HepG2 (cell line): ENCODE data around the gene AFTPH. TPM values are rescaled to one million over a fixed set of nuclear protein-coding genes. Genes with fewer than 3 reads are reported as not detected.

Experiments used
- CC2D1A ChIP-seq: sonication (generic); formaldehyde crosslinking; IDR thresholded peaks from 2 replicates; pipeline ENCODE4 v1.8.1; 2023; ENCODE audit warnings: mild to moderate bottlenecking, missing genetic modification reagents
- EEA1 ChIP-seq: sonication (generic); formaldehyde crosslinking; IDR thresholded peaks from 2 replicates; pipeline ENCODE4 v1.5.1; 2020; ENCODE audit warnings: mild to moderate bottlenecking, missing genetic modification reagents, borderline replicate concordance
- ELF4 ChIP-seq: sonication (generic); formaldehyde crosslinking; IDR thresholded peaks from 2 replicates; pipeline ENCODE4 v1.5.0; 2020; ENCODE audit warnings: missing genetic modification reagents, mild to moderate bottlenecking, moderate library complexity, borderline replicate concordance
- ESRRA ChIP-seq: sonication (generic); formaldehyde crosslinking; IDR thresholded peaks from 2 replicates; pipeline ENCODE4 v1.5.1; 2020; ENCODE audit warnings: mild to moderate bottlenecking, low read depth, missing genetic modification reagents
- FOXA3 ChIP-seq: IDR thresholded peaks from 2 replicates; pipeline ENCODE4 v1.6.1; 2016; ENCODE audit warnings: missing genetic modification reagents, missing compliant biosample characterization
- GTF2F1 ChIP-seq: fragments of 150-350 bp; IDR thresholded peaks from 2 replicates; pipeline ENCODE4 v1.6.1; 2014; ENCODE audit warnings: low read length
- HOXD1 ChIP-seq: sonication (generic); formaldehyde crosslinking; IDR thresholded peaks from 2 replicates; pipeline ENCODE4 v1.5.0; 2020; ENCODE audit warnings: missing genetic modification reagents
- ISL2 ChIP-seq: sonication (generic); formaldehyde crosslinking; IDR thresholded peaks from 2 replicates; pipeline ENCODE4 v1.5.0; 2020; ENCODE audit warnings: missing genetic modification reagents
- JUNB ChIP-seq: sonication (generic); formaldehyde crosslinking; IDR thresholded peaks from 2 replicates; pipeline ENCODE4 v1.8.0; 2022; ENCODE audit warnings: missing genetic modification reagents, mild to moderate bottlenecking, borderline replicate concordance
- MEIS2 ChIP-seq: sonication (generic); formaldehyde crosslinking; IDR thresholded peaks from 2 replicates; pipeline ENCODE4 v1.9.0; 2021; ENCODE audit warnings: mild to moderate bottlenecking, missing genetic modification reagents
- MIER3 ChIP-seq: IDR thresholded peaks from 2 replicates; pipeline ENCODE4 v1.6.1; 2016; ENCODE audit warnings: missing compliant biosample characterization, borderline replicate concordance
- NFATC3 ChIP-seq: sonication (generic); formaldehyde crosslinking; IDR thresholded peaks from 2 replicates; pipeline ENCODE4 v1.5.1; 2020; ENCODE audit warnings: mild to moderate bottlenecking, missing genetic modification reagents
- NFE2L2 ChIP-seq: fragments of 150-350 bp; IDR thresholded peaks from 2 replicates; pipeline ENCODE4 v1.6.1; 2014; ENCODE audit warnings: low read length
- NR3C1 ChIP-seq: sonication (generic); formaldehyde crosslinking; IDR thresholded peaks from 2 replicates; pipeline ENCODE4 v1.4.0; 2020; ENCODE audit warnings: missing genetic modification reagents
- SIX1 ChIP-seq: sonication (generic); formaldehyde crosslinking; IDR thresholded peaks from 2 replicates; pipeline ENCODE4 v1.4.0; 2020; ENCODE audit warnings: missing genetic modification reagents, borderline replicate concordance
- SNAPC5 ChIP-seq: sonication (generic); formaldehyde crosslinking; IDR thresholded peaks from 2 replicates; pipeline ENCODE4 v1.8.1; 2023; ENCODE audit warnings: mild to moderate bottlenecking, missing genetic modification reagents, borderline replicate concordance
- SP1 ChIP-seq, 2 experiments: fragments of 450-650 bp in 1 of 2; sonication (generic) in 1 of 2; formaldehyde crosslinking in 1 of 2; IDR thresholded peaks; 2 replicates each; pipeline versions ENCODE4 v1.4.0 to v1.6.1; 2016 to 2020; ENCODE audit warnings: missing genetic modification reagents in 1 of 2
- ZBTB1 ChIP-seq: sonication (generic); formaldehyde crosslinking; IDR thresholded peaks from 2 replicates; pipeline ENCODE4 v1.4.0; 2020; ENCODE audit warnings: missing genetic modification reagents, borderline replicate concordance
- ZFP36 ChIP-seq: fragments of 150-350 bp; IDR thresholded peaks from 2 replicates; pipeline ENCODE4 v1.6.1; 2018; ENCODE audit warnings: borderline replicate concordance, low read length, low read depth; ENCODE audit not compliant: partially characterized antibody
- ZFP90 ChIP-seq: sonication (generic); formaldehyde crosslinking; IDR thresholded peaks from 2 replicates; pipeline ENCODE4 v1.8.0; 2022; ENCODE audit warnings: missing genetic modification reagents, mild to moderate bottlenecking, inconsistent platforms, borderline replicate concordance
- ZNF263 ChIP-seq: sonication (generic); formaldehyde crosslinking; IDR thresholded peaks from 2 replicates; pipeline ENCODE4 v1.4.0; 2020; ENCODE audit warnings: missing genetic modification reagents
- ZNF282 ChIP-seq: fragments of 450-650 bp; IDR thresholded peaks from 2 replicates; pipeline ENCODE4 v1.6.1; 2018; ENCODE audit not compliant: partially characterized antibody
- ZNF367 ChIP-seq: sonication (generic); formaldehyde crosslinking; IDR thresholded peaks from 2 replicates; pipeline ENCODE4 v1.4.0; 2020; ENCODE audit warnings: missing genetic modification reagents, borderline replicate concordance
- ZNF549 ChIP-seq: sonication (generic); formaldehyde crosslinking; IDR thresholded peaks from 2 replicates; pipeline ENCODE4 v1.5.0; 2020; ENCODE audit warnings: missing genetic modification reagents
- ZNF670 ChIP-seq: sonication (generic); formaldehyde crosslinking; IDR thresholded peaks from 2 replicates; pipeline ENCODE4 v1.8.0; 2022; ENCODE audit warnings: mild to moderate bottlenecking, missing genetic modification reagents, borderline replicate concordance
- ZNF749 ChIP-seq: sonication (generic); formaldehyde crosslinking; IDR thresholded peaks from 2 replicates; pipeline ENCODE4 v1.8.0; 2022; ENCODE audit warnings: mild to moderate bottlenecking, missing genetic modification reagents, moderate library complexity, borderline replicate concordance
- ZNF772 ChIP-seq: sonication (generic); formaldehyde crosslinking; IDR thresholded peaks from 2 replicates; pipeline ENCODE4 v1.5.0; 2020; ENCODE audit warnings: mild to moderate bottlenecking, missing genetic modification reagents
- ZSCAN29 ChIP-seq: sonication (generic); formaldehyde crosslinking; conservative IDR thresholded peaks from 2 replicates; pipeline ENCODE4 v1.4.0; 2020; ENCODE audit warnings: mild to moderate bottlenecking, missing genetic modification reagents
- polyA plus RNA-seq, 8 experiments: library from polyadenylated mRNA; depleted of rRNA in 3 of 8; stranded (reverse) in 7 of 8; unstranded in 1 of 8; fragments of >200 nt; fragmentation: Illumina TruSeq in 4 of 8; extraction: Trizol in 4 of 8; gene quantifications; 2 replicates each; pipeline versions ENCODE4 v1.2.1 to v1.2.3, GENCODE V29; 2011 to 2016; ENCODE audit warnings: low read depth in 4 of 8, missing spikeins in 1 of 8, mixed read lengths in 1 of 8; ENCODE audit not compliant: insufficient read depth in 1 of 8
- total RNA-seq, 5 experiments: library from RNA; depleted of rRNA; stranded (reverse); fragments of >200 nt; fragmentation: Illumina TruSeq; extraction: Trizol; gene quantifications; 2 replicates each; pipeline ENCODE4 v1.2.3, GENCODE V29; 2016; ENCODE audit warnings: low read depth in 1 of 5
- TF ChIP-seq, protein P1 (sequence below): sonication (generic); formaldehyde crosslinking; IDR thresholded peaks from 2 replicates; pipeline ENCODE4 v1.5.1; 2020; ENCODE audit warnings: mild to moderate bottlenecking, missing genetic modification reagents, borderline replicate concordance
- TF ChIP-seq, protein P2 (sequence below): sonication (generic); formaldehyde crosslinking; IDR thresholded peaks from 2 replicates; pipeline ENCODE4 v1.4.0; 2020; ENCODE audit warnings: mild to moderate bottlenecking, missing genetic modification reagents

Gene AFTPH
- total and polyA plus RNA-seq, 2 of the 13 experiments (the other 11 are each of a cell fraction or from before 2014, with no cell fraction given), result 27.5 to 36.8 TPM

- TF ChIP-seq, protein P1, sequence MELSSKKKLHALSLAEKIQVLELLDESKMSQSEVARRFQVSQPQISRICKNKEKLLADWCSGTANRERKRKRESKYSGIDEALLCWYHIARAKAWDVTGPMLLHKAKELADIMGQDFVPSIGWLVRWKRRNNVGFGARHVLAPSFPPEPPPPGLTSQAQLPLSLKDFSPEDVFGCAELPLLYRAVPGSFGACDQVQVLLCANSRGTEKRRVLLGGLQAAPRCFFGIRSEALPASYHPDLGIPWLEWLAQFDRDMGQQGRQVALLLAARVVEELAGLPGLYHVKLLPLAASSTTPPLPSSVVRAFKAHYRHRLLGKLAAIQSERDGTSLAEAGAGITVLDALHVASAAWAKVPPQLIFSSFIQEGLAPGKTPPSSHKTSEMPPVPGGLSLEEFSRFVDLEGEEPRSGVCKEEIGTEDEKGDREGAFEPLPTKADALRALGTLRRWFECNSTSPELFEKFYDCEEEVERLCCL (CRISPR knock-in tag), result no peak
- TF ChIP-seq GTF2F1 (no peak), ZNF549 (CRISPR knock-in tag) (no peak), ZNF772 (CRISPR knock-in tag) (no peak), ELF4 (CRISPR knock-in tag) (no peak), MEIS2 (CRISPR knock-in tag) (no peak), CC2D1A (no peak), NFATC3 (CRISPR knock-in tag) (no peak), ZNF670 (CRISPR knock-in tag) (no peak), SP1 (IDR thresholded peaks at IDR 0.05) (no peak), SP1 (CRISPR knock-in tag; IDR thresholded peaks at IDR 0.05) (no peak), ZNF367 (no peak), SIX1 (no peak), ZSCAN29 (CRISPR knock-in tag) (no peak; the same call in 1 of the 2 replicates), MIER3 (CRISPR knock-in tag) (no peak), ISL2 (peak; percentile 44; the same call in 1 of the 2 replicates), EEA1 (CRISPR knock-in tag) (no peak), NR3C1 (CRISPR knock-in tag) (no peak), ZNF263 (no peak), ZFP90 (no peak), NFE2L2 (no peak), ZNF282 (no peak), JUNB (0 out of 2 replicates have a peak, but pooled peaks have one; percentile 11), SNAPC5 (CRISPR knock-in tag) (no peak), ZNF749 (CRISPR knock-in tag) (no peak), ZFP36 (no peak), ZBTB1 (CRISPR knock-in tag) (no peak), FOXA3 (peak; percentile 80), HOXD1 (CRISPR knock-in tag) (no peak), ESRRA (no peak)
- TF ChIP-seq, protein P2, sequence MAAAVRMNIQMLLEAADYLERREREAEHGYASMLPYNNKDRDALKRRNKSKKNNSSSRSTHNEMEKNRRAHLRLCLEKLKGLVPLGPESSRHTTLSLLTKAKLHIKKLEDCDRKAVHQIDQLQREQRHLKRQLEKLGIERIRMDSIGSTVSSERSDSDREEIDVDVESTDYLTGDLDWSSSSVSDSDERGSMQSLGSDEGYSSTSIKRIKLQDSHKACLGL (CRISPR knock-in tag), result no peak
Measured at GRCh38 chr2:64516651-64517510, 7.2 kb upstream of the AFTPH start (continued).
